HG03066 (cell line): ENCODE results near the gene UBE2D4.
"Not testable (repeated sequence)": the region's sequence is repeated elsewhere in the genome, so short reads cannot be mapped to it uniquely, and the experiment has no call there.

ENCODE experiments used
- ATAC-seq: cut with Tn5 transposase; IDR thresholded peaks from one replicate; pipeline ENCODE4 v1.9.1; 2021; ENCODE audit warnings: low read depth; ENCODE audit not compliant: unreplicated experiment

Gene UBE2D4

GRCh38 chr7:43925984-43926797, at the start of gene UBE2D4:
TSS of gene UBE2D4 (plus strand) at chr7:43926436. CDS start at chr7:43926533, 97 bp downstream.
- ATAC-seq, result peak; percentile 92

GRCh38 chr7:43876976-43877745, 49.1 kb upstream of the UBE2D4 start:
- ATAC-seq, result no peak

- no peak for ATAC-seq
Measured at GRCh38 chr7:43877968-43878864, 48.0 kb upstream of the UBE2D4 start.

- no peak for ATAC-seq
Measured at GRCh38 chr7:43878867-43879266, 47.4 kb upstream of the UBE2D4 start.

GRCh38 chr7:43879477-43879876, 46.8 kb upstream of the UBE2D4 start:
- ATAC-seq, result no peak

- no peak for ATAC-seq
Measured at GRCh38 chr7:43880596-43880995, 45.6 kb upstream of the UBE2D4 start.

GRCh38 chr7:43884209-43884608, 42.0 kb upstream of the UBE2D4 start:
- no peak for ATAC-seq

GRCh38 chr7:43884617-43885016, 41.6 kb upstream of the UBE2D4 start:
- ATAC-seq, result no peak

- no peak for ATAC-seq
Measured at GRCh38 chr7:43888993-43889945, 37.0 kb upstream of the UBE2D4 start.

GRCh38 chr7:43890468-43890867, 35.8 kb upstream of the UBE2D4 start:
- ATAC-seq, result no peak

GRCh38 chr7:43891069-43891955, 34.9 kb upstream of the UBE2D4 start:
- ATAC-seq, result no peak

- ATAC-seq, result no peak
Measured at GRCh38 chr7:43895847-43896415, 30.3 kb upstream of the UBE2D4 start.

GRCh38 chr7:43898571-43898970, 27.7 kb upstream of the UBE2D4 start:
- not testable (repeated sequence) for ATAC-seq

- no peak for ATAC-seq
Measured at GRCh38 chr7:43902542-43903054, 23.6 kb upstream of the UBE2D4 start.

- ATAC-seq, result no peak
Measured at GRCh38 chr7:43904533-43905208, 21.6 kb upstream of the UBE2D4 start.

- ATAC-seq, result no peak
Measured at GRCh38 chr7:43905209-43905946, 20.9 kb upstream of the UBE2D4 start.

- ATAC-seq, result peak; percentile 29
Measured at GRCh38 chr7:43905956-43906330, 20.3 kb upstream of the UBE2D4 start.
